HepG2 (cell line): Measurements from ENCODE around the gene IQCE. TPM values are rescaled to one million over a fixed set of nuclear protein-coding genes. Genes with fewer than 3 reads are reported as not detected.

Experiments
- AGO1 ChIP-seq: fragments of 200-400 bp; formaldehyde crosslinking; IDR thresholded peaks from 2 replicates; pipeline ENCODE4 v1.6.1; 2017; ENCODE audit warnings: mild to moderate bottlenecking, low read depth, low read length, moderate library complexity; ENCODE audit not compliant: poor library complexity, severe bottlenecking
- ARNTL ChIP-seq: sonication (generic); formaldehyde crosslinking; IDR thresholded peaks from 2 replicates; pipeline ENCODE4 v1.4.0; 2020; ENCODE audit warnings: mild to moderate bottlenecking, missing genetic modification reagents
- CC2D1A ChIP-seq: sonication (generic); formaldehyde crosslinking; IDR thresholded peaks from 2 replicates; pipeline ENCODE4 v1.8.1; 2023; ENCODE audit warnings: mild to moderate bottlenecking, missing genetic modification reagents
- CENPBD1 ChIP-seq: sonication (generic); formaldehyde crosslinking; IDR thresholded peaks from 2 replicates; pipeline ENCODE4 v1.8.0; 2022; ENCODE audit warnings: missing genetic modification reagents, low read depth, mild to moderate bottlenecking, borderline replicate concordance
- EED ChIP-seq: sonication (generic); formaldehyde crosslinking; IDR thresholded peaks from 2 replicates; pipeline ENCODE4 v1.5.0; 2020; ENCODE audit warnings: mild to moderate bottlenecking, missing genetic modification reagents
- FOXK2 ChIP-seq: fragments of 450-650 bp; IDR thresholded peaks from 2 replicates; pipeline ENCODE4 v1.6.1; 2016
- HOMEZ ChIP-seq: IDR thresholded peaks from 2 replicates; pipeline ENCODE4 v1.6.1; 2016; ENCODE audit warnings: low read depth
- KMT2A ChIP-seq: sonication (generic); formaldehyde crosslinking; IDR thresholded peaks from 2 replicates; pipeline ENCODE4 v1.4.0; 2020; ENCODE audit warnings: missing genetic modification reagents
- MAZ ChIP-seq, 2 experiments: sonication (generic) in 1 of 2; formaldehyde crosslinking in 1 of 2; IDR thresholded peaks; 2 replicates each; pipeline versions ENCODE4 v1.5.0 to v1.6.1; 2012 to 2020; ENCODE audit warnings: low read depth in 2 of 2, mild to moderate bottlenecking in 2 of 2, borderline replicate concordance in 1 of 2, improper control_type of control experiment in 1 of 2, low read length in 1 of 2, missing genetic modification reagents in 1 of 2, moderate library complexity in 1 of 2
- MIER3 ChIP-seq: IDR thresholded peaks from 2 replicates; pipeline ENCODE4 v1.6.1; 2016; ENCODE audit warnings: missing compliant biosample characterization, borderline replicate concordance
- POLR2A ChIP-seq, 2 experiments: IDR thresholded peaks; 2 replicates each; pipeline ENCODE4 v1.6.1; 2011; ENCODE audit warnings: low read depth in 2 of 2, low read length in 2 of 2, mild to moderate bottlenecking in 1 of 2, moderate library complexity in 1 of 2; ENCODE audit not compliant: insufficient read depth in 1 of 2
- PREB ChIP-seq: sonication (generic); formaldehyde crosslinking; IDR thresholded peaks from 2 replicates; pipeline ENCODE4 v1.4.0; 2020; ENCODE audit warnings: missing genetic modification reagents
- RAD51 ChIP-seq: fragments of 450-650 bp; IDR thresholded peaks from 2 replicates; pipeline ENCODE4 v1.6.1; 2016; ENCODE audit warnings: borderline replicate concordance
- SP2 ChIP-seq: sonication (generic); formaldehyde crosslinking; IDR thresholded peaks from 2 replicates; pipeline ENCODE4 v1.5.1; 2020; ENCODE audit warnings: mild to moderate bottlenecking, missing genetic modification reagents
- TGIF2 ChIP-seq: IDR thresholded peaks from 2 replicates; pipeline ENCODE4 v1.6.1; 2016; ENCODE audit warnings: control low read depth, missing compliant biosample characterization
- THAP9 ChIP-seq: sonication (generic); formaldehyde crosslinking; IDR thresholded peaks from 2 replicates; pipeline ENCODE4; 2020; ENCODE audit warnings: missing genetic modification reagents, mild to moderate bottlenecking, borderline replicate concordance
- U2AF2 ChIP-seq: fragments of 200-400 bp; formaldehyde crosslinking; IDR thresholded peaks from 2 replicates; pipeline ENCODE4 v1.6.1; 2017; ENCODE audit warnings: low read depth, mild to moderate bottlenecking, low read length
- ZBTB20 ChIP-seq: sonication (generic); formaldehyde crosslinking; IDR thresholded peaks from 2 replicates; pipeline ENCODE4 v1.8.1; 2023; ENCODE audit warnings: missing genetic modification reagents, low read depth, mild to moderate bottlenecking, borderline replicate concordance
- ZNF230 ChIP-seq: sonication (generic); formaldehyde crosslinking; IDR thresholded peaks from 2 replicates; pipeline ENCODE4 v1.4.0; 2020; ENCODE audit warnings: mild to moderate bottlenecking, missing genetic modification reagents
- ZNF329 ChIP-seq: sonication (generic); formaldehyde crosslinking; IDR thresholded peaks from 2 replicates; pipeline ENCODE4 v1.9.0; 2021; ENCODE audit warnings: low read depth, mild to moderate bottlenecking, missing genetic modification reagents
- ZNF350 ChIP-seq: sonication (generic); formaldehyde crosslinking; IDR thresholded peaks from 2 replicates; pipeline ENCODE4 v1.4.0; 2020; ENCODE audit warnings: mild to moderate bottlenecking, low read depth, missing genetic modification reagents, borderline replicate concordance
- ZNF530 ChIP-seq: sonication (generic); formaldehyde crosslinking; IDR thresholded peaks from 2 replicates; pipeline ENCODE4 v1.5.0; 2020; ENCODE audit warnings: low read depth, mild to moderate bottlenecking, missing genetic modification reagents
- ZNF576 ChIP-seq: sonication (generic); formaldehyde crosslinking; IDR thresholded peaks from 2 replicates; pipeline ENCODE4 v1.4.0; 2020; ENCODE audit warnings: mild to moderate bottlenecking, missing genetic modification reagents
- ZNF7 ChIP-seq: IDR thresholded peaks from 2 replicates; pipeline ENCODE4 v1.6.1; 2016; ENCODE audit warnings: missing biosample characterization, missing genetic modification reagents
- polyA plus RNA-seq, 8 experiments: library from polyadenylated mRNA; depleted of rRNA in 3 of 8; stranded (reverse) in 7 of 8; unstranded in 1 of 8; fragments of >200 nt; fragmentation: Illumina TruSeq in 4 of 8; extraction: Trizol in 4 of 8; gene quantifications; 2 replicates each; pipeline versions ENCODE4 v1.2.1 to v1.2.3, GENCODE V29; 2011 to 2016; ENCODE audit warnings: low read depth in 4 of 8, missing spikeins in 1 of 8, mixed read lengths in 1 of 8; ENCODE audit not compliant: insufficient read depth in 1 of 8
- total RNA-seq, 5 experiments: library from RNA; depleted of rRNA; stranded (reverse); fragments of >200 nt; fragmentation: Illumina TruSeq; extraction: Trizol; gene quantifications; 2 replicates each; pipeline ENCODE4 v1.2.3, GENCODE V29; 2016; ENCODE audit warnings: low read depth in 1 of 5

Gene IQCE
- total and polyA plus RNA-seq, 2 of the 13 experiments (the other 11 are each of a cell fraction or from before 2014, with no cell fraction given): 1.5 to 2.5 TPM

- TF ChIP-seq EED (CRISPR knock-in tag) (no peak), PREB (no peak), HOMEZ (CRISPR knock-in tag) (no peak), SP2 (CRISPR knock-in tag) (no peak), ZBTB20 (CRISPR knock-in tag) (0 out of 2 replicates have a peak, but pooled peaks have one; percentile 14), ZNF7 (CRISPR knock-in tag) (no peak), THAP9 (CRISPR knock-in tag) (no peak), ZNF576 (CRISPR knock-in tag) (no peak), MAZ (IDR thresholded peaks at IDR 0.05; ENCODE audit: borderline replicate concordance, low read depth, low read length) (no peak), MAZ (CRISPR knock-in tag; IDR thresholded peaks at IDR 0.05; ENCODE audit: low read depth) (no peak), ZNF530 (no peak), CC2D1A (CRISPR knock-in tag) (no peak), CENPBD1 (no peak), ZNF329 (CRISPR knock-in tag) (no peak), ZNF230 (CRISPR knock-in tag) (no peak), ARNTL (no peak), MIER3 (CRISPR knock-in tag) (no peak), AGO1 (no peak), TGIF2 (CRISPR knock-in tag) (no peak), KMT2A (CRISPR knock-in tag) (0 out of 2 replicates have a peak, but pooled peaks have one; percentile 13), POLR2A (IDR thresholded peaks at IDR 0.05; ENCODE audit: insufficient read depth in 1 of 2, low read depth in 2 of 2, low read length in 2 of 2) (no peak), U2AF2 (no peak), ZNF350 (CRISPR knock-in tag) (no peak; the same call in 1 of the 2 replicates), FOXK2 (no peak), RAD51 (no peak)
Measured at GRCh38 chr7:2631946-2632732, 73.4 kb downstream of the IQCE start, which contains the start of gene TTYH3 (continued).
